Uterus (tissue), 4 donors: Measurements from ENCODE around the gene CABP7. TPM values are rescaled to one million over a fixed set of nuclear protein-coding genes. Genes with fewer than 3 reads are reported as not detected.

ENCODE experiments used
- DNase-seq, 2 donors: peaks; one replicate each; pipeline ENCODE4 v3.0.0-alpha.2; 2019 to 2020
- H3K27ac ChIP-seq, 2 donors: fragments of 200-600 bp; sonication (generic); 1 replicate in 1 of 2; 2 replicates in 1 of 2; pipeline ENCODE4 v1.5.1; 2016 to 2018
- H3K27me3 ChIP-seq, 2 donors: fragments of 200-600 bp; sonication (generic); one replicate each; pipeline ENCODE4 v1.5.1; 2018 to 2019; ENCODE audit warnings: control low read depth in 1 of 2
- H3K36me3 ChIP-seq, 2 donors: fragments of 200-600 bp; sonication (generic); one replicate each; pipeline ENCODE4 v1.5.1; 2019; ENCODE audit warnings: control low read depth in 1 of 2
- H3K4me1 ChIP-seq, 2 donors: fragments of 200-600 bp; sonication (generic); one replicate each; pipeline ENCODE4 v1.5.1; 2018 to 2019; ENCODE audit warnings: control low read depth in 1 of 2
- H3K4me3 ChIP-seq, 2 donors: fragments of 200-600 bp; sonication (generic); 1 replicate in 1 of 2; 2 replicates in 1 of 2; pipeline ENCODE4 v1.5.1; 2018 to 2019; ENCODE audit warnings: mild to moderate bottlenecking in 1 of 2
- H3K9me3 ChIP-seq, 2 donors: fragments of 200-600 bp; sonication (generic); one replicate each; pipeline ENCODE4 v1.5.1; 2019; ENCODE audit warnings: control low read depth in 1 of 2
- CTCF ChIP-seq, 4 experiments: fragments of 200-600 bp in 2 of 4; fragments of 450-650 bp in 2 of 4; sonication (generic) in 2 of 4; IDR thresholded peaks; one replicate each; pipeline ENCODE4 v1.5.1; 2016 to 2019; ENCODE audit warnings: antibody characterized with exemption in 4 of 4, mild to moderate bottlenecking in 2 of 4, moderate library complexity in 1 of 4
- POLR2A ChIP-seq, 2 donors: fragments of 450-650 bp; IDR thresholded peaks; one replicate each; pipeline ENCODE4 v1.6.1; 2016; ENCODE audit warnings: antibody characterized with exemption in 2 of 2, mild to moderate bottlenecking in 1 of 2, moderate library complexity in 1 of 2
- intact Hi-C: fragments of 100-400 bp; cut with DNase I; formaldehyde crosslinking; loops from one replicate; pipeline ENCODE4 v1.15.1; 2023; ENCODE audit warnings: low total_unique reads
- total RNA-seq, 4 donors: library from RNA; depleted of rRNA in 3 of 4; stranded (reverse); fragments of >200 nt in 3 of 4; gene quantifications; one replicate each; pipeline versions ENCODE4 v1.1.0 to v1.2.4, GENCODE V29; 2014 to 2023
- donor health status: DM: yes; HTN: yes; CAD: no.

The CABP7 gene
- total RNA-seq, 4 donors from 2014 or later = 0.14 TPM; not detected in 3

DNA sequence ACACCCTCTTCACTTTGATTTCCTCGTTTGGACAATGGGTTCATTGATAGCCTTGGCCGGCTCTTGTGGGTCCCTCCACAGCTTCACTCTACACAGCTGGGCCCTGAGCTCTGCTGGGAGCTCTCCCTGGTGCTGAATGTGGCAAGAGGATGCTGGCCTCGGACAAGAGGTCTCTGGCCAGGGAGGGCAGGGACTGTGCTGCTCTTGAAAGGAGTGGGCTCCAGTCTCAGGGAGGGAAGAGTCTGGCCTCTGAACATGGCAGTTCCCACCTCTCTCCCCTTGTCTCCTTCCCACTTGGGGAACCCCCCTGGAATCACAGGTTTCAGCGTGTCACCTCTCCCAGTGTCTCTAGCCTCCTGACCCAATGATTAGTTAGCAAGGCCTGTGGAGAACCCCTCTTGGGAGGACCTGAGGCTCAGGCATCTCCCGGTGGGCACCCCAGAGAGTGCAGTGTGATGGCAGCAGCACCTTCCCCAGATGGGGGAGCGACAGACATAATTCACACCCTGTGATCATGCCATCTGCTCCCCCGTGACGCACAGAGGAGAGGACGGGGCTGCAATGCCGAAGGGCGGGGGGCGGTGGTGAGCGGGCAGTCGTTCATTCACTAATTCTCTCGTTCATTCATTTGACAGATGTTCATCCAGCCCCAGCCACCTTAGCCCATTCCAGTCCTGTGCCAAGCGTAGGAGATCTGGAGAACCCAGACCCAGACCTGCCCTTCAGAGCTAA is 2.8 kb upstream of the CABP7 start:
- H3K4me1 ChIP-seq = peaks cover 0 to 5% of the 10 kb centered on the region in 2 donors
- TF ChIP-seq POLR2A (IDR thresholded peaks at IDR 0.05) (no peak), CTCF (IDR thresholded peaks at IDR 0.05) (no peak)

DNA sequence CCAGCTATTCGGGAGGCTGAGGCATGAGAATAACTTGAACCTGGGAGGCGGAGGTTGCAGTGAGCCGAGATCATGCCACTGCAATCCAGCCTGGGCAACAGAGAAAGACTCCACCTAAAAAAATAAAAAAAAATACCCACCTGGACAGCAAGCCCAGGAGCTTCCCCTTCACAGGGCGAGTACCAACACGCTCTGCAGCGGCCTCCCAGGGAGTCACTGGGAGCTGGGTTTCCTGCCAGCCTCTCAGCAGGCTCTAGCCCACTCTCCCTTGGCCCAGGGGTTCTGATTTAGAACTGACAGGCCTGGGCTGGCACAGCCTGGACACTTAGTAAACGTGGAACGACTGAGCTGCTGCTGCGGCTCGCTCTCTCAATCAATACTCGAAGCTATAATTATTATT is 2.0 kb upstream of the CABP7 start:
- TF ChIP-seq CTCF (IDR thresholded peaks at IDR 0.05) = no peak
- TF ChIP-seq POLR2A (IDR thresholded peaks at IDR 0.05) = no peak
- Histone ChIP-seq H3K9me3 (no peaks in the 10 kb centered on the region), H3K27me3 (peaks cover 6 to 9% of the 10 kb centered on the region in 2 donors), H3K36me3 (no peaks in the 10 kb centered on the region), H3K4me3 (no peak overlapping the region), H3K4me1 (peaks cover 0 to 5% of the 10 kb centered on the region in 2 donors), H3K27ac (no peak overlapping the region)
- intact Hi-C loops = no loop called here
- no peak for DNase-seq

More for the DNA sequence above, 2.8 kb upstream of the CABP7 start:
- no peaks in the 10 kb centered on the region for H3K9me3 ChIP-seq
- intact Hi-C loops = no loop called here
- H3K27me3 ChIP-seq = peaks cover 6 to 9% of the 10 kb centered on the region in 2 donors
- H3K4me3 ChIP-seq = no peak overlapping the region
- no peaks in the 10 kb centered on the region for H3K36me3 ChIP-seq
- DNase-seq = peak in 1 of 2 donors; percentile 37
- H3K27ac ChIP-seq = no peak overlapping the region

DNA sequence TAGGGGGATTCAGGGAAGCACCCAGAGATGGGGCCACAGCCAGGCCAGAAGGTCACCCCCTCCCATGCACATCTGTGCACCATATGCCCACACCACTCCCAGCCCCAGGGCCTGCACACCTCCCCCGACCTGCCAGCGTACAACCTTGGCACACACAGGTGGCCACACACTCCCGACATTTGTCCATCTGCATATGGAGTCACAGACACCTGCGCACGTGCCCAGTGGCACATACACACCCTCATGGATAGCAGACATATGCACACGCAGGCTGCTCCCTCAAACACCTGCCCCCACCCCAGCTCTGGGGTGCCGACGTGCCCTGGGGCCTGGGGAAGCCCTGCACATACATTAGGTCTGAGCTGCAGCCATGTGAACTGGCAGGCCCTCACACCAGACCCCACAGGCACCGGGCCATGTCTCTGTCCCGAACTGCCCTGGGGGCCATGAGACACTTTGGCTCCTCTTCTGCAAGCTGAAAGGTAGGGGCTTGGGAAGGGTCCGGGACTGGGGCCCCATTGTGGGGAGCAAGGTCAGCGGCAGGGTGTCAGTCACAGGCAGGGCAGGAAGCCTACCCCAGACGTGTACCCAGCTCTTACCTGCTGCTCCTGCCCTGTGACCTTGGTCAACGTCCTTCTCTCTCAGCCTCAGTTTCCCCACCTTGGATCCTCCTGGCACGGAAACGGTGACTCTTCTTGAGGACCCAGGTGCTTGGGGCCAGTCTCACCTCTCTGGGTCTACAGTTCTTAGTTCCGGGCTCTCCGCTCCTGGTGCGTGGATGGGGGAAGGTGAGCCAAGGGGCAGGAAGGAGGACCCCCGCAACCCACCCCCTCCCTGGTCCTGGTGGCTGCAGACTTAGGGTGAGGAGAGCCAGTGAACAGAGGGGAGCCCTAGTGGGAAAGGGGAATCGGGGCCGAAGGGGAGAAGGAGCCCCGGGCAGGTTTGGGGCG is 579 bp upstream of the CABP7 start:
- intact Hi-C loops = no loop called here
- no peaks in the 10 kb centered on the region for H3K9me3 ChIP-seq
- no peak overlapping the region for H3K4me3 ChIP-seq
- peaks cover 6 to 9% of the 10 kb centered on the region in 2 donors for H3K27me3 ChIP-seq
- H3K4me1 ChIP-seq = peaks cover 0 to 5% of the 10 kb centered on the region in 2 donors
- DNase-seq = no peak
- no peaks in the 10 kb centered on the region for H3K36me3 ChIP-seq
- no peak overlapping the region for H3K27ac ChIP-seq
- TF ChIP-seq CTCF (IDR thresholded peaks at IDR 0.05) (no peak), POLR2A (IDR thresholded peaks at IDR 0.05) (no peak)

DNA sequence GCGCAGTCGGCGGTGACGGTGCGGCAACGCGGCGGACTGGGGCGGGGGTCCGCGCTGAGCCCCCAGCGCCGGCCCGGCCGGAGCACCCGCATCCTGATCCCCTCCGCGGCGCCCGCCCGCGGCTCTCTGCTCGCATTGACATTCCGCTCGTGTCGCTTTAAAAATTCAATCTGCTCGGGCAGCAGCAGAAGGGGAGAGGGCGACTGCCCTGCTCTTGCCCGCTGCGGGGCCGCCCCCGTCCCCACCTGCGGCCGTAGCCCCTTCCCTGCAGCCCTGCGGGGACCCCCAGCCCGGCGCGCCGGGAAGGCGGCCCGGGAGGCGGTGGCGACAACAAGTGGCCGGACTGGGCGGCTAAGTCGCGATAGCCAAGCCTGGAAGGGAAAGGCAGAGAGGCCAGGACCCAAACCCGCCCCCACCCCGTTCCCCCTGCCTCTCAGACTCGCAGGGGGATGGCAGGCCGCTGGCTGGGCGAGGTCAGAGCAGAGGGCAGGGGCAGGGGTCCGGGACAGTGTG is 1.1 kb downstream of the CABP7 start:
- Histone ChIP-seq H3K36me3 (no peaks in the 10 kb centered on the region), H3K4me1 (peaks cover 0 to 5% of the 10 kb centered on the region in 2 donors), H3K9me3 (no peaks in the 10 kb centered on the region), H3K27me3 (peaks cover 6 to 9% of the 10 kb centered on the region in 2 donors), H3K4me3 (no peak overlapping the region), H3K27ac (no peak overlapping the region)
- TF ChIP-seq POLR2A (IDR thresholded peaks at IDR 0.05) (no peak), CTCF (IDR thresholded peaks at IDR 0.05) (no peak)
- intact Hi-C loops = no loop called here
- DNase-seq = no peak
